Measurements from ENCODE around the gene MEIS3. TPM values are rescaled to one million over a fixed set of nuclear protein-coding genes. Genes with fewer than 3 reads are reported as not detected.

MEIS3 gene
- total and polyA plus RNA-seq, 2 experiments from 2014 or later = 20.1 to 56.1 TPM

- Histone ChIP-seq H3K27ac (no peak overlapping the region), H3K9ac (no peak overlapping the region), H3K79me2 (ENCODE audit: insufficient read depth) (no peaks in the 10 kb centered on the region), H3K9me2 (ENCODE audit: insufficient read depth) (no peaks in the 10 kb centered on the region), H3K9me3 (ENCODE audit: low read depth) (no peaks in the 10 kb centered on the region), H3K36me3 (ENCODE audit: low read depth) (no peaks in the 10 kb centered on the region), H3F3A (ENCODE audit: insufficient read depth) (no peaks in the 10 kb centered on the region), H3K4me1 (ENCODE audit: insufficient read depth) (no peaks in the 10 kb centered on the region), H2AFZ (no peak overlapping the region), H3K4me2 (ENCODE audit: unreplicated experiment) (no peak overlapping the region), H3K27me3 (replicated peaks; ENCODE audit: insufficient read depth) (peaks cover 73% of the 10 kb centered on the region), H4K20me1 (ENCODE audit: insufficient read depth) (no peaks in the 10 kb centered on the region), H3K4me3 (no peak overlapping the region)
- in situ Hi-C loops (cut with MboI) = no loop called here
- no peak for TF ChIP-seq EZH2phosphoT487 (IDR thresholded peaks at IDR 0.05; ENCODE audit: insufficient read depth, low read depth)
- WGBS, 2 experiments (ENCODE audit: low coverage in 1 of 2, low lambda C conversion rate in 2 of 2, missing lambda C conversion rate in 2 of 2) = 63 to 71% methylated on average over 7 of the region's 7 CpGs
- DNase-seq = no peak
Observed at GRCh38 chr19:47450478-47450877, 31.2 kb upstream of the MEIS3 start.

- in situ Hi-C loops (cut with MboI) = no loop called here
Observed at GRCh38 chr19:47448360-47448727, 29.0 kb upstream of the MEIS3 start.

GRCh38 chr19:47447470-47448359 lies 28.4 kb upstream of the MEIS3 start:
- Histone ChIP-seq H3K4me2 (ENCODE audit: unreplicated experiment) (no peak overlapping the region), H2AFZ (no peak overlapping the region; the same call in 1 of the 2 replicates), H3K9ac (no peak overlapping the region), H3F3A (ENCODE audit: insufficient read depth) (no peaks in the 10 kb centered on the region), H3K27me3 (replicated peaks; ENCODE audit: insufficient read depth) (peaks cover 77% of the 10 kb centered on the region), H3K36me3 (ENCODE audit: low read depth) (no peaks in the 10 kb centered on the region), H4K20me1 (ENCODE audit: insufficient read depth) (no peaks in the 10 kb centered on the region), H3K9me3 (ENCODE audit: low read depth) (no peaks in the 10 kb centered on the region), H3K4me3 (peak overlapping the region; percentile 6; the same call in 1 of the 2 replicates), H3K4me1 (ENCODE audit: insufficient read depth) (no peaks in the 10 kb centered on the region), H3K79me2 (ENCODE audit: insufficient read depth) (no peaks in the 10 kb centered on the region), H3K9me2 (ENCODE audit: insufficient read depth) (no peaks in the 10 kb centered on the region), H3K27ac (no peak overlapping the region)
- peak; percentile 73 for DNase-seq
- no peak for TF ChIP-seq EZH2phosphoT487 (IDR thresholded peaks at IDR 0.05; ENCODE audit: insufficient read depth, low read depth)
- no peak for TF ChIP-seq EZH2 (IDR thresholded peaks at IDR 0.05; ENCODE audit: insufficient read depth, poor library complexity, severe bottlenecking)
- in situ Hi-C loops (cut with MboI) = no loop called here
- 10 to 11% methylated on average over 73 to 87 of the region's 95 CpGs for WGBS, 2 experiments (ENCODE audit: low coverage in 1 of 2, low lambda C conversion rate in 2 of 2, missing lambda C conversion rate in 2 of 2)

More at GRCh38 chr19:47448360-47448727, 29.0 kb upstream of the MEIS3 start:
- no peaks in the 10 kb centered on the region for H3K36me3 ChIP-seq (ENCODE audit: low read depth)
- H3K4me2 ChIP-seq (ENCODE audit: unreplicated experiment) = no peak overlapping the region
- no peaks in the 10 kb centered on the region for H3F3A ChIP-seq (ENCODE audit: insufficient read depth)
- DNase-seq = no peak
- H3K79me2 ChIP-seq (ENCODE audit: insufficient read depth) = no peaks in the 10 kb centered on the region
- TF ChIP-seq EZH2 (IDR thresholded peaks at IDR 0.05; ENCODE audit: insufficient read depth, poor library complexity, severe bottlenecking) (no peak), EZH2phosphoT487 (IDR thresholded peaks at IDR 0.05; ENCODE audit: insufficient read depth, low read depth) (no peak)
- peaks cover 77% of the 10 kb centered on the region for H3K27me3 ChIP-seq (replicated peaks; ENCODE audit: insufficient read depth)
- H4K20me1 ChIP-seq (ENCODE audit: insufficient read depth) = no peaks in the 10 kb centered on the region
- no peak overlapping the region for H2AFZ ChIP-seq
- no peaks in the 10 kb centered on the region for H3K4me1 ChIP-seq (ENCODE audit: insufficient read depth)
- no peak overlapping the region for H3K27ac ChIP-seq
- H3K9me2 ChIP-seq (ENCODE audit: insufficient read depth) = no peaks in the 10 kb centered on the region
- 28 to 29% methylated on average over 9 of the region's 9 CpGs for WGBS, 2 experiments (ENCODE audit: low coverage in 1 of 2, low lambda C conversion rate in 2 of 2, missing lambda C conversion rate in 2 of 2)
- H3K9ac ChIP-seq = no peak overlapping the region
- H3K9me3 ChIP-seq (ENCODE audit: low read depth) = no peaks in the 10 kb centered on the region
- no peak overlapping the region for H3K4me3 ChIP-seq

- Histone ChIP-seq H3K4me2 (ENCODE audit: unreplicated experiment) (no peak overlapping the region), H3K27me3 (replicated peaks; ENCODE audit: insufficient read depth) (peaks cover 84% of the 10 kb centered on the region), H3K27ac (no peak overlapping the region), H3K9me3 (ENCODE audit: low read depth) (no peaks in the 10 kb centered on the region), H3K4me3 (no peak overlapping the region), H3K36me3 (ENCODE audit: low read depth) (no peaks in the 10 kb centered on the region), H3K9me2 (ENCODE audit: insufficient read depth) (no peaks in the 10 kb centered on the region), H3K79me2 (ENCODE audit: insufficient read depth) (no peaks in the 10 kb centered on the region), H3K4me1 (ENCODE audit: insufficient read depth) (no peaks in the 10 kb centered on the region), H2AFZ (no peak overlapping the region), H4K20me1 (ENCODE audit: insufficient read depth) (no peaks in the 10 kb centered on the region), H3K9ac (no peak overlapping the region), H3F3A (ENCODE audit: insufficient read depth) (no peaks in the 10 kb centered on the region)
- WGBS, 2 experiments (ENCODE audit: low coverage in 1 of 2, low lambda C conversion rate in 2 of 2, missing lambda C conversion rate in 2 of 2) = 23 to 25% methylated on average over 17 to 28 of the region's 28 CpGs
- TF ChIP-seq EZH2phosphoT487 (IDR thresholded peaks at IDR 0.05; ENCODE audit: insufficient read depth, low read depth) = no peak
- TF ChIP-seq EZH2 (IDR thresholded peaks at IDR 0.05; ENCODE audit: insufficient read depth, poor library complexity, severe bottlenecking) = no peak
- DNase-seq = peak; percentile 21
- in situ Hi-C loops (cut with MboI) = no loop called here
Observed at GRCh38 chr19:47446534-47447469, 27.5 kb upstream of the MEIS3 start.
